Measurements from ENCODE around the gene CALML5.
"Not testable (repeated sequence)": the region's sequence is repeated elsewhere in the genome, so short reads cannot be mapped to it uniquely, and the experiment has no call there.

GRCh38 chr10:5475974-5476807, 23.2 kb downstream of the CALML5 start:
- not testable (repeated sequence) for TF ChIP-seq CTCF (IDR thresholded peaks at IDR 0.05; ENCODE audit: insufficient read depth, low read length, poor library complexity, severe bottlenecking); EZH2phosphoT487 (conservative IDR thresholded peaks at IDR 0.05; ENCODE audit: low read length)
